H1 (cell line): ENCODE measurements around the gene SLC12A7. TPM values are rescaled to one million over a fixed set of nuclear protein-coding genes. Genes with fewer than 3 reads are reported as not detected.

Experiments used
- CREB1 ChIP-seq: IDR thresholded peaks from 2 replicates; pipeline ENCODE4 v1.6.1; 2012; ENCODE audit warnings: inconsistent platforms
- POU5F1 ChIP-seq: IDR thresholded peaks from 2 replicates; pipeline ENCODE4 v1.6.1; 2011; ENCODE audit warnings: low read depth, mild to moderate bottlenecking, low read length, moderate library complexity
- RNF2 ChIP-seq: fragments of 200-900, 300-1000 bp; sonication (generic); IDR thresholded peaks from 2 replicates; pipeline ENCODE4 v1.7.1; 2016; ENCODE audit warnings: borderline replicate concordance, low read depth, mild to moderate bottlenecking, antibody characterized with exemption, low read length; ENCODE audit not compliant: poor library complexity, severe bottlenecking; ENCODE audit errors: missing control alignments
- TBP ChIP-seq: IDR thresholded peaks from 2 replicates; pipeline ENCODE4 v1.6.1; 2011; ENCODE audit warnings: low read depth, low read length, improper control_type of control experiment
- polyA plus RNA-seq, 7 experiments: library from polyadenylated mRNA; depleted of rRNA in 3 of 7; stranded (reverse) in 5 of 7; unstranded in 2 of 7; fragments of >200 nt in 5 of 7; fragments of 200-250 nt in 2 of 7; gene quantifications; 1 replicate in 5 of 7; 2 replicates in 1 of 7; 4 replicates in 1 of 7; pipeline versions ENCODE4 v1.2.1 to v1.2.3, GENCODE V29; 2011 to 2013; ENCODE audit warnings: missing spikeins in 2 of 7, mixed read lengths in 2 of 7
- total RNA-seq: library from RNA; stranded (reverse); fragmentation: NEBNext Ultra II Directional; extraction: Animal tissue kit (Norgen Biotek cat#: 25700); gene quantifications from 2 replicates; pipeline ENCODE4 v1.2.1, GENCODE V29; 2021

SLC12A7 gene
- total and polyA plus RNA-seq, 2 of the 8 experiments (the other 6 are each of a cell fraction or from before 2014, with no cell fraction given), result 23.5 to 39.7 TPM

GRCh38 chr5:1005904-1006655 is 105.8 kb downstream of the SLC12A7 start (continued):
- TF ChIP-seq RNF2 (no peak), CREB1 (no peak), TBP (no peak), POU5F1 (no peak)
